HG02938 (cell line): ENCODE measurements around the gene PPFIA1.

Experiments used
- ATAC-seq: cut with Tn5 transposase; IDR thresholded peaks from one replicate; pipeline ENCODE4 v1.9.1; 2021; ENCODE audit warnings: mild to moderate bottlenecking, moderate library complexity; ENCODE audit not compliant: unreplicated experiment

The PPFIA1 gene

DNA sequence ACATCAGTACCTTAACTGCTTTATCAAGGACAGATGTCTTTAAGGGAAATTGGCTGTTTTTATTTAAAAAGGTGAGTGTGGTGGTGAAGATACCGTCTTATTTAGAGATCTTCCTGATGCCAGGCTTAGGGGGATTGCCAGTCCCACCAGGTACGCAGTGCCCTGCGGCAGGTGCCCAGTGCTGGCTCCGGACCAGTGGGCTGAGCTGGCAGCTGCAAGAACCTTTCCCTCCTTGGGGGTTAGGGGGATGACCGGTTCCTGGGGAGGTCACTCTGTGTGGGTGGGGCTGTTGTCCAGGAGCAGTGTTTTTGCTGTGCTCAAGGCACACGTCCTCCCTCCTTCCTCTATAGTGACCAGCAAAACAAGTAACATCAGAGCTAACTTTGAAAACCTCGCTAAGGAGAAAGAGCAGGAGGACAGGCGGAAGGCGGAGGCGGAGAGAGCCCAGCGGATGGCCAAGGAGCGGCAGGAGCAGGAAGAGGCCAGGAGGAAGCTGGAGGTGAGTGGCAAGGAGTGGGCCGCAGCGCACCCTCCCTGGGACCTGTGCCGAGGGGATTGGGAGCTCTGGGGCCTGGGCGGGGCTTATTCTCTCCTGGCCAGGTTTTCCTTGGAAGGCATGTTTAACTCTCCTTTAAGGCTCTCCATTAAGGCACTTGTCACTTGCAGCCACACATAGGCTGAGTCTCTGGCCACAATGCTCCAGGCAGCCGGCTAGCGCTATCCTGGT is 158.4 kb downstream of the PPFIA1 start:
- no peak for ATAC-seq

DNA sequence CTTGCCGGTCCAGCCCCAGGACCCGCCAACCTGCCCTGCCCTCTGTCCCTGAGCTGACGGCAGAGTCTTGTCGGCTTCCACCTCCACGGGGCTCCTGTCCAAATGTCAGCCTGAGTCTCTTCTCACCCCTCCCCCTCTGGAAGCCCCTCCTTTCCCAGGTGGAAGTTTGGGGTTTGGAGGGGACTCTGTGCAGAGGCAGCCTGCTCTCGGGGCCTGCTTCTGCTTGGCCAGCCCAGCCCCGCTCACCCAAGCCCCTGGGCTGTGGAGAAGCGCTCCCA is 158.9 kb downstream of the PPFIA1 start:
- ATAC-seq = no peak

DNA sequence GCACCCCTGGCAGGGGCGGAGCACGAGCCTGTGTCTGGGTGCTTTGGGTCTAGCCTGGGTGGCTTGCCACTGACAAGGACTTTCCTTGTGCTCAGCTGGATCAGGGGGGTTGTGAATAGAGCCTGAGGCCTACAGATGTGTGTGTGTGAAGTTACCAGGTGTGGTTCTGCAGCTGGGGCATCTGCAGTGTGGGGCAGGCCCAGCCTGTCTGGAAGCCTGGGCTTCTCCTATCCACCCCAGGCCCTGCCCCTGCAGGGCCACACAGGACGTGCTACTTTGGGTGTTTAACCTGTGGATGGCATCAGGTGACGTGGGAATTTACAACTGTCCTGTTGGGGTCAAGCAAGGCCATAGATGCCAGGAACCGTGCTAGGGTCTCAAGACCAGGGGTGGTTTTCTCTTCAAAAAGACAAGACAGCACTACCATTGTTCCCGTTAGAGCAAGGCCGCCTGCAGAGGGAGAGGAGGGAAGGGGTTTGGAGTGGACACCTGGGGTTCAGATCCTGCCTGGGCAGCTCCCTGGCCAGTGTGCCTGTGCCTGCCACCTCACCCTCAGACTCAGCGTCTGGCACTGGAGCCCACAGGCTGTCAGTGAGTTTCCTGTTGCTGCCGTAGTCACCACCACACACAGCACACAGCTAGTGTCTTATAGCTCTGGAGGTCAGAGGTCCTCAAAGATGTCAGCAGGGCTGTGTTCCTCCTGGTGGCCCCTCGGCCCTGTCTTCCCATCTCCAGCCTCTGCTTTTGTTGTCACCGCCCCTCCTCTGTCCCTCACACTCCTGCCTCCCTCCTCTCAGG is 159.4 kb downstream of the PPFIA1 start:
- ATAC-seq = no peak

DNA sequence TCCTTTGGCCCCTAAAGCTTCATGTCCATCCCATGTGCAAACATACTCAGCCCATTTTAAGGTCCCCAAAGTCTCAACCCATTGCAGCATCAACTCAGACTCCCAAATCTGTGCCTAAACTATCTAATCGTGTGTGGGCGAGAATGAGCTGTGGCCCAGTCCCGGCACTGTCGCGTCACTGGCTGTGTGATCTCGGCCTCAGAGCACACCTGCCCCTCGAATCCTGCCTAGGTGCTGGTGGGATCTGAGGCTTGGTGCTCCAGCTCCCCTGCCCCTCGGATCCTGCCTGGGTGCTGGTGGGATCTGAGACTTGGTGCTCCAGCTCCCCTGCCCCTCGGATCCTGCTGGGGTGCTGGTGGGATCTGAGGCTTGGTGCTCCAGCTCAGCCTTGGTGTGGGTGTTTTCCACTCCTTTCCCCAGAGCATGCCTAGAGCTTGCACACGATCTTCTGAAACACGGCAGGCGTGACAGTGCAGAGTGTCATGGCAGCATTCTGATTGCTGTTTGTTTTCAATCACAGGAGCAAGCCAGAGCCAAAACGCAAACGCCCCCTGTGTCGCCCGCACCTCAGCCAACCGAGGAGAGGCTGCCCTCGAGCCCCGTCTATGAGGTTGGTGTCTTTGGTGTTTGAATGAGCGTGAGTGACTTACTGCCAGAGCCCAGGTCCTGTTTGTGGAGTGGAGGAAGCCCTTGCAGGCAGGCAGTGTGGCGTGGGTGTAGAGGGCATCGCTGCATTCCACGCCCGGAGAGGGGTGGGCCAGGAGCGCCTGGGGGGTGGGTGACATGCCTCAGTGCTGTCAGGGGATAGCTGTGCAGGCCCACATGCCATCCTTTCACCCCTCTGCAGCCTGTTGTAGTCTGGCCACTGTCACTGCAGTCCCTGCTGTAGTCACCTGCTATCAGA is 160.4 kb downstream of the PPFIA1 start:
- no peak for ATAC-seq

DNA sequence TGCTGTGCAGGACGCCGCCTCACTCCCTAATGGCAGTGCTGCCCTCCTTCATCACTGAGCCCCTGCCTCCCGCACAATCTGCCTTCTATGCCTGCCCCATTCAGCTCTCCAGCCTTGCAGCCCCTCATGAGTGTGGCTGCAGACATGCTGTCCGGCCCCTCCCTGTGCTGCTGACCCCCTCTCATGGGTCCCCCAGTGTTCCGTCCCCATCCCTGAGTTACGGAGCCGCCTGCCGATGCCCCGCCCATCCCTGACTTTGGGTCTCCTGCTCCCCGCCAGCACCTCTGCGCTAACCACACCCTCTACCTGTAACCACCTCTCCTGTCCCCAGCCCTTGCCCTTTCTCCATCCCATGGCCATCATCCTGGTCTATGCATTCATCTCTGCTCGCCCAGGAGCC is 161.1 kb downstream of the PPFIA1 start:
- ATAC-seq = no peak

DNA sequence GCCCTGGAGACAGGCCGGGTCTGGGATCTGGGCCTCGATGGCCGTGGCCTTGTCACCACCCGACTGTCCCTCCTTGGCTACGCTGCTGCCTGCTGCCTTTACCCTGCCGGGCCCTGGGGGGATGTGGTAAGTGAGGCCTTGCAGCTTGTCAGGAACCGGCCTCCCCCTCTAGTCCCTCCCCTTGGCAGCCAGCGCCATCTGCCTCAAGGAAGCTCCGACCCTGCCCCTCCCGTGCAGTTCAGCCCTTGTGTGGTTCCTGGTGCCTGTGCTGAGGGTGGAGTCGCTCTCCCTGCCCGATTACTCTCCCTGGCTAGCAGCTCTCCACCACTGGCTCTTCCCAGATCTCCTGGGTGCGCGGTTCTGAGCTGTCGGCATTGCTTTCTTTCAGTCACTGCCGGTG is 161.6 kb downstream of the PPFIA1 start:
- ATAC-seq = no peak

DNA sequence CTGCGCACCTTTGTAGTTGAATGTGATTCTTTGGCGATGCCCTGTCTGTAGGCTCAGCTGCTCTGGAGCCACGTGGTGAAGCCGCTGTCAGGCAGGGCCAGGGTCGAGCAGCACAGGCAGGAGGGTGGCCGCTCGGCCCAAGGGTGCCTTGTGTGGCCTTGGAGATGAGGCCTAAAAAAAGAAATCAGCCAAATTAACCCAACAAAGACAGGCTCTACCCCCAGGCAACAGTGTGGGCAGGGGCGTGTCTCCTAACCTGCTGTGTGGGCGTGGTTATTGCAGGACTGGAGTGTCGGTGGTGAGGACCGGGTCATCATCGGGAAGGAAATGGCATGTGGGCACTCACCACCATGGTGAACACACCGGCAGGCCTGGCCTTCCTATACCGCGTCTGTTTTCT is 162.1 kb downstream of the PPFIA1 start:
- ATAC-seq = no peak

DNA sequence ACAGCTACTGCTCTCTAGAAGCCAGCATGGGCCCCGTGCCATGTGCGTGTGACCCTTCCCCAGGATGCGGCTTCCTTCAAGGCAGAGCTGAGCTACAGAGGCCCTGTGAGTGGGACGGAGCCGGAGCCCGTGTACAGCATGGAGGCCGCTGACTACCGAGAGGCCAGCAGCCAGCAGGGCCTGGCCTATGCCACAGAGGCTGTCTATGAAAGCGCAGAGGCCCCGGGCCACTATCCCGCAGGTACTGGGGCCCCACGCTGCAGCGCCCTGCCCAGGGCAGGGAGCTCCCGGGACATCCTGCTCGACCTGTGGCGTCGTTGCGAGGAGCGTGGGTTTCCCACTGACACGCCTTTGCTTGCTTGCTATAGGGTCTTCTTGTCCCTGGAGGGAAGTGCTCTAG is 162.5 kb downstream of the PPFIA1 start:
- no peak for ATAC-seq

DNA sequence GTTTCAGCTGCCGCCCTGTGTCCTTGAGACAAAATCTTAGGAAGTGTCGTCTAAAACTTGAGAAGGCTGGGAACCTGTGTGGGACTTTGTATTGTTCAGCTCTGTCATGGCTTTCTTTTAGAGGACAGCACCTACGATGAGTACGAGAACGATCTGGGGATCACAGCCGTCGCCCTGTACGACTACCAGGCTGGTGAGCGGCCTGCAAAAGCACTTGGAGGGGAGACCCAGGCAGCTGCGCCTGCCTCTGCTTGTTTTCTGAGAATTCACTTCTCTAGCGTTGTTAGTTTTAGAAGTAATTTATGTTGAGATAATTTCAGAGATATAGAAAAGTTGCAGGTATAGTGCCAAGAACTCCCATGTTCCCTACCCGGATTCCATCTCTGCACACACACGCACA is 163.0 kb downstream of the PPFIA1 start:
- ATAC-seq = no peak
